ENCODE data around the gene FAN1.
A peak's percentile ranks its signal among the peaks of the same experiment; 100 is the strongest.

The FAN1 gene

GRCh38 chr15:30962079-30962478 is 58.4 kb downstream of the FAN1 start:
- no peak for DNase-seq

GRCh38 chr15:30962659-30963058 is 58.9 kb downstream of the FAN1 start:
- no peak for DNase-seq

- DNase-seq: no peak
These were observed 60.0 kb downstream of the FAN1 start for GRCh38 chr15:30963681-30964080.

- DNase-seq: no peak
These were observed 66.0 kb downstream of the FAN1 start for GRCh38 chr15:30969724-30970123.

- DNase-seq: no peak
These were observed 69.7 kb downstream of the FAN1 start for GRCh38 chr15:30973379-30973778.

- DNase-seq: no peak
These were observed 70.4 kb downstream of the FAN1 start for GRCh38 chr15:30974112-30974511.

- no peak for DNase-seq
These were observed 74.6 kb downstream of the FAN1 start for GRCh38 chr15:30978328-30978727.

GRCh38 chr15:30979457-30979856 is 75.7 kb downstream of the FAN1 start:
- DNase-seq: peak; percentile 33 to 58

- no peak for DNase-seq
These were observed 80.4 kb downstream of the FAN1 start for GRCh38 chr15:30984118-30984517.

GRCh38 chr15:30984542-30984941 is 80.8 kb downstream of the FAN1 start:
- DNase-seq: no peak

GRCh38 chr15:30985081-30985531 is 81.4 kb downstream of the FAN1 start:
- DNase-seq: no peak

- peak; percentile 26 to 39 for DNase-seq
These were observed 86.3 kb downstream of the FAN1 start for GRCh38 chr15:30990036-30990435.

GRCh38 chr15:30990446-30991254 is 86.9 kb downstream of the FAN1 start:
- DNase-seq: peak; percentile 62 to 66

- peak; percentile 58 to 66 for DNase-seq
These were observed 87.8 kb downstream of the FAN1 start, which contains the start of gene MTMR10 for GRCh38 chr15:30991255-30992235. MTMR10 (minus strand) TSS chr15:30991628; CDS start chr15:30991506, 122 bp downstream.

GRCh38 chr15:30992249-30992864 is 88.6 kb downstream of the FAN1 start:
- peak in 1 of 2 experiments; percentile 9 for DNase-seq
